ENCODE measurements around the gene PSME1. TPM values are rescaled to one million over a fixed set of nuclear protein-coding genes. Genes with fewer than 3 reads are reported as not detected.

The PSME1 gene
- total RNA-seq, result 100 to 1,000 TPM in 1 of 2 donors, 10 to 100 TPM in 1; 91.6 to 103 TPM
- long read RNA-seq, transcript PSME1-201 (11 exons, 1,006 nt), result major isoform, 29 of 40 reads
- long read RNA-seq, partial matches to known transcripts, result 4 of 40 reads
- long read RNA-seq, other reads (novel, unspliced or antisense), result 7 of 40 reads

- DNase-seq (peak; percentile 95), ATAC-seq (peak; percentile 95)
- intact Hi-C loops (cut with DNase I), result no loop called here
These were observed at the start of gene PSME1 for GRCh38 chr14:24135834-24136683. TSS of gene PSME1 (plus strand) at chr14:24136194. CDS start at chr14:24136263, 69 bp downstream.

GRCh38 chr14:24087004-24087403 lies 49.0 kb upstream of the PSME1 start:
- intact Hi-C loops (cut with DNase I), result no loop called here
- ATAC-seq (no peak), DNase-seq (no peak)

GRCh38 chr14:24088095-24088494 lies 47.9 kb upstream of the PSME1 start:
- ATAC-seq, result no peak
- no peak for DNase-seq
- intact Hi-C loops (cut with DNase I), result no loop called here

- ATAC-seq (no peak), DNase-seq (no peak)
- intact Hi-C loops (cut with DNase I), result loop anchor here (2.0 to 5.0 kb wide), 3 partner anchors 31 to 75 kb away; no protein-coding TSS in a partner anchor
These were observed 46.1 kb upstream of the PSME1 start for GRCh38 chr14:24089890-24090289.

- no peak for ATAC-seq
- intact Hi-C loops (cut with DNase I), result loop anchor here in 1 of 2 donors (5.0 kb wide), 1 partner anchor 35 kb away; no protein-coding TSS in a partner anchor
- no peak for DNase-seq
These were observed 43.9 kb upstream of the PSME1 start for GRCh38 chr14:24092110-24092504.

GRCh38 chr14:24092505-24093206 lies 43.3 kb upstream of the PSME1 start:
- intact Hi-C loops (cut with DNase I), result loop anchor here in 1 of 2 donors (5.0 kb wide), 1 partner anchor 35 kb away; no protein-coding TSS in a partner anchor
- ATAC-seq, result no peak
- DNase-seq, result no peak

- no peak for DNase-seq
- no peak for ATAC-seq
- intact Hi-C loops (cut with DNase I), result loop anchor here in 1 of 2 donors (5.0 kb wide), 1 partner anchor 36 kb away; no protein-coding TSS in a partner anchor
These were observed 42.6 kb upstream of the PSME1 start for GRCh38 chr14:24093207-24093900.

GRCh38 chr14:24093901-24094840 lies 41.8 kb upstream of the PSME1 start, which contains the start of gene PCK2:
TSS of gene PCK2 (plus strand) at chr14:24094311. CDS start at chr14:24094406, 95 bp downstream.
- DNase-seq (peak; percentile 94), ATAC-seq (peak; percentile 88 to 95)
- intact Hi-C loops (cut with DNase I), result loop anchor here in 1 of 2 donors (5.0 kb wide), 1 partner anchor 37 kb away; no protein-coding TSS in a partner anchor

GRCh38 chr14:24094841-24095270 lies 41.1 kb upstream of the PSME1 start:
- intact Hi-C loops (cut with DNase I), result loop anchor here in 1 of 2 donors (5.0 kb wide), 1 partner anchor 38 kb away; no protein-coding TSS in a partner anchor
- ATAC-seq (no peak), DNase-seq (no peak)

- DNase-seq (peak; percentile 69), ATAC-seq (peak; percentile 7 to 13)
- intact Hi-C loops (cut with DNase I), result no loop called here
These were observed 40.5 kb upstream of the PSME1 start for GRCh38 chr14:24095271-24096068.

- ATAC-seq (no peak), DNase-seq (no peak)
- intact Hi-C loops (cut with DNase I), result no loop called here
These were observed 39.3 kb upstream of the PSME1 start for GRCh38 chr14:24096545-24097181.

GRCh38 chr14:24098229-24098926 lies 37.6 kb upstream of the PSME1 start:
- no peak for DNase-seq
- intact Hi-C loops (cut with DNase I), result no loop called here

GRCh38 chr14:24098927-24099813 lies 36.8 kb upstream of the PSME1 start:
- intact Hi-C loops (cut with DNase I), result no loop called here
- no peak for DNase-seq

More at GRCh38 chr14:24098229-24098926, 37.6 kb upstream of the PSME1 start:
- ATAC-seq, result no peak

GRCh38 chr14:24100197-24100981 lies 35.6 kb upstream of the PSME1 start:
- intact Hi-C loops (cut with DNase I), result no loop called here
- no peak for DNase-seq
- ATAC-seq, result no peak

More at GRCh38 chr14:24098927-24099813, 36.8 kb upstream of the PSME1 start:
- no peak for ATAC-seq
